Activated CD4-positive, alpha-beta T cell treated with anti-CD3 and anti-CD28 coated beads, Interleukin-2, amount 10 ng/mL, durations not matched to agents 24 days and 14 days (primary cell): ENCODE results near the gene CITED1. TPM values are rescaled to one million over a fixed set of nuclear protein-coding genes. Genes with fewer than 3 reads are reported as not detected.
A peak's percentile ranks its signal among the peaks of the same experiment; 100 is the strongest.
"Not testable (repeated sequence)": the region's sequence is repeated elsewhere in the genome, so short reads cannot be mapped to it uniquely, and the experiment has no call there.

Experiments used
- DNase-seq: peaks from one replicate; pipeline ENCODE4 v3.0.0; 2022
- H3K27ac Mint-ChIP-seq: one replicate; pipeline ENCODE4 v1.8.0; 2022; ENCODE audit warnings: mild to moderate bottlenecking, mixed read lengths
- H3K27me3 Mint-ChIP-seq: one replicate; pipeline ENCODE4 v1.8.0; 2022; ENCODE audit warnings: mixed read lengths
- H3K36me3 Mint-ChIP-seq: one replicate; pipeline ENCODE4 v1.8.0; 2022; ENCODE audit warnings: low read depth, mild to moderate bottlenecking, mixed read lengths
- H3K4me1 Mint-ChIP-seq: one replicate; pipeline ENCODE4 v1.8.0; 2021; ENCODE audit warnings: mixed read lengths
- H3K4me3 Mint-ChIP-seq: one replicate; pipeline ENCODE4 v1.8.0; 2022; ENCODE audit warnings: mild to moderate bottlenecking, moderate library complexity, mixed read lengths
- H3K9me3 Mint-ChIP-seq: one replicate; pipeline ENCODE4 v1.8.0; 2021; ENCODE audit warnings: mixed read lengths
- intact Hi-C: fragments of 100-400 bp; cut with micrococcal nuclease; formaldehyde crosslinking; loops from one replicate; pipeline ENCODE4 v1.15.1; 2023
- total RNA-seq: library from RNA; stranded (reverse); gene quantifications from 2 replicates; pipeline ENCODE4 v1.2.3, GENCODE V29; 2022

The CITED1 gene
- not detected in 2 replicates for total RNA-seq

GRCh38 chrX:72305286-72306084 is at the start of gene CITED1:
Gene CITED1, minus strand, starts transcription at chrX:72305914. Its CDS starts 3,045 bp downstream, at chrX:72302869.
- Mint-ChIP-seq H3K4me3 (peak within 1 kb of the TSS; percentile 86), H3K4me1 (peaks cover 21% of the 10 kb centered on the region), H3K27me3 (peaks cover 66% of the 10 kb centered on the region), H3K27ac (no peak within 1 kb of the TSS), H3K9me3 (no peaks in the 10 kb centered on the region), H3K36me3 (no peaks in the 10 kb centered on the region)
- intact Hi-C loops: loop anchor here (5.0 kb wide), 2 partner anchors 42 to 237 kb away; no protein-coding TSS in a partner anchor
- peak; percentile 59 for DNase-seq

- peaks cover 19% of the 10 kb centered on the region for H3K4me1 Mint-ChIP-seq
- H3K36me3 Mint-ChIP-seq: peaks cover 15% of the 10 kb centered on the region
- intact Hi-C loops: no loop called here
- no peak overlapping the region for H3K27ac Mint-ChIP-seq
- DNase-seq: no peak
- H3K9me3 Mint-ChIP-seq: no peaks in the 10 kb centered on the region
- H3K4me3 Mint-ChIP-seq: no peak overlapping the region
- H3K27me3 Mint-ChIP-seq: no peaks in the 10 kb centered on the region
These were observed 47.1 kb upstream of the CITED1 start for GRCh38 chrX:72352786-72353185.

GRCh38 chrX:72351606-72352334 is 46.1 kb upstream of the CITED1 start:
- no peaks in the 10 kb centered on the region for H3K27me3 Mint-ChIP-seq
- peaks cover 19% of the 10 kb centered on the region for H3K4me1 Mint-ChIP-seq
- no peaks in the 10 kb centered on the region for H3K9me3 Mint-ChIP-seq
- intact Hi-C loops: no loop called here
- H3K4me3 Mint-ChIP-seq: no peak overlapping the region
- H3K27ac Mint-ChIP-seq: no peak overlapping the region
- H3K36me3 Mint-ChIP-seq: peaks cover 17% of the 10 kb centered on the region
- no peak for DNase-seq

- peak; percentile 51 for DNase-seq
- peak overlapping the region; percentile 85 for H3K27ac Mint-ChIP-seq
- no peaks in the 10 kb centered on the region for H3K9me3 Mint-ChIP-seq
- peaks cover 19% of the 10 kb centered on the region for H3K4me1 Mint-ChIP-seq
- intact Hi-C loops: loop anchor here (5.0 kb wide), 1 partner anchor 42 kb away; the partner anchor contains the start of gene CITED1
- H3K36me3 Mint-ChIP-seq: peaks cover 19% of the 10 kb centered on the region
- no peaks in the 10 kb centered on the region for H3K27me3 Mint-ChIP-seq
- H3K4me3 Mint-ChIP-seq: peak overlapping the region; percentile 72
These were observed 43.5 kb upstream of the CITED1 start for GRCh38 chrX:72349190-72349589.

- intact Hi-C loops: loop anchor here (1.0 to 5.0 kb wide), 2 partner anchors 41 to 273 kb away; partner anchors contain the start of gene CITED1
- Mint-ChIP-seq H3K27me3 (no peaks in the 10 kb centered on the region), H3K36me3 (peaks cover 19% of the 10 kb centered on the region), H3K27ac (peak overlapping the region; percentile 85), H3K4me3 (no peak overlapping the region), H3K9me3 (no peaks in the 10 kb centered on the region), H3K4me1 (peaks cover 19% of the 10 kb centered on the region)
- DNase-seq: no peak
These were observed 42.7 kb upstream of the CITED1 start for GRCh38 chrX:72348247-72348979.

- Mint-ChIP-seq H3K27me3 (no peaks in the 10 kb centered on the region), H3K9me3 (no peaks in the 10 kb centered on the region), H3K4me1 (peaks cover 19% of the 10 kb centered on the region), H3K27ac (no peak overlapping the region), H3K4me3 (no peak overlapping the region), H3K36me3 (peaks cover 19% of the 10 kb centered on the region)
- intact Hi-C loops: loop anchor here (5.0 kb wide), 1 partner anchor 40 kb away; the partner anchor contains the start of gene CITED1
- DNase-seq: no peak
These were observed 41.7 kb upstream of the CITED1 start for GRCh38 chrX:72347366-72347765.

- Mint-ChIP-seq H3K36me3 (peaks cover 16% of the 10 kb centered on the region), H3K4me1 (peaks cover 15% of the 10 kb centered on the region), H3K4me3 (no peak overlapping the region), H3K27ac (no peak overlapping the region), H3K9me3 (no peaks in the 10 kb centered on the region), H3K27me3 (no peaks in the 10 kb centered on the region)
- intact Hi-C loops: loop anchor here (5.0 kb wide), 1 partner anchor 39 kb away; the partner anchor contains the start of gene CITED1
- no peak for DNase-seq
These were observed 40.7 kb upstream of the CITED1 start for GRCh38 chrX:72346302-72346949.

GRCh38 chrX:72340626-72341025 is 34.9 kb upstream of the CITED1 start:
- Mint-ChIP-seq H3K27ac (no peak overlapping the region), H3K4me1 (no peaks in the 10 kb centered on the region), H3K27me3 (no peaks in the 10 kb centered on the region), H3K4me3 (no peak overlapping the region), H3K36me3 (peaks cover 2% of the 10 kb centered on the region), H3K9me3 (no peaks in the 10 kb centered on the region)
- intact Hi-C loops: no loop called here
- no peak for DNase-seq

GRCh38 chrX:72340041-72340440 is 34.3 kb upstream of the CITED1 start:
- DNase-seq: no peak
- intact Hi-C loops: no loop called here
- no peaks in the 10 kb centered on the region for H3K4me1 Mint-ChIP-seq
- H3K36me3 Mint-ChIP-seq: peaks cover 2% of the 10 kb centered on the region
- no peak overlapping the region for H3K27ac Mint-ChIP-seq
- H3K9me3 Mint-ChIP-seq: no peaks in the 10 kb centered on the region
- no peaks in the 10 kb centered on the region for H3K27me3 Mint-ChIP-seq
- no peak overlapping the region for H3K4me3 Mint-ChIP-seq

GRCh38 chrX:72330131-72330530 is 24.4 kb upstream of the CITED1 start:
- no peak overlapping the region for H3K4me3 Mint-ChIP-seq
- H3K36me3 Mint-ChIP-seq: peaks cover 2% of the 10 kb centered on the region
- H3K27me3 Mint-ChIP-seq: no peaks in the 10 kb centered on the region
- H3K9me3 Mint-ChIP-seq: no peaks in the 10 kb centered on the region
- DNase-seq: no peak
- no peaks in the 10 kb centered on the region for H3K4me1 Mint-ChIP-seq
- H3K27ac Mint-ChIP-seq: no peak overlapping the region
- intact Hi-C loops: no loop called here

- intact Hi-C loops: no loop called here
- H3K9me3 Mint-ChIP-seq: no peaks in the 10 kb centered on the region
- H3K27me3 Mint-ChIP-seq: no peaks in the 10 kb centered on the region
- H3K36me3 Mint-ChIP-seq: peaks cover 2% of the 10 kb centered on the region
- H3K4me3 Mint-ChIP-seq: no peak overlapping the region
- no peak overlapping the region for H3K27ac Mint-ChIP-seq
- no peak for DNase-seq
- H3K4me1 Mint-ChIP-seq: no peaks in the 10 kb centered on the region
These were observed 21.0 kb upstream of the CITED1 start for GRCh38 chrX:72326605-72327300.

- H3K36me3 Mint-ChIP-seq, DNase-seq, H3K9me3 Mint-ChIP-seq, intact Hi-C loops, H3K4me3 Mint-ChIP-seq, H3K4me1 Mint-ChIP-seq, H3K27me3 Mint-ChIP-seq, H3K27ac Mint-ChIP-seq: not testable (repeated sequence)
These were observed 13.9 kb upstream of the CITED1 start for GRCh38 chrX:72319651-72320050.

GRCh38 chrX:72317139-72317538 is 11.4 kb upstream of the CITED1 start:
- DNase-seq: no peak
- Mint-ChIP-seq H3K27me3 (peaks cover 3% of the 10 kb centered on the region), H3K4me1 (no peaks in the 10 kb centered on the region), H3K36me3 (no peaks in the 10 kb centered on the region), H3K9me3 (no peaks in the 10 kb centered on the region), H3K27ac (no peak overlapping the region), H3K4me3 (no peak overlapping the region)
- intact Hi-C loops: no loop called here
